Measurements from ENCODE around the gene DISC1.
"Not testable (repeated sequence)": the region's sequence is repeated elsewhere in the genome, so short reads cannot be mapped to it uniquely, and the experiment has no call there.

Gene DISC1

DNA sequence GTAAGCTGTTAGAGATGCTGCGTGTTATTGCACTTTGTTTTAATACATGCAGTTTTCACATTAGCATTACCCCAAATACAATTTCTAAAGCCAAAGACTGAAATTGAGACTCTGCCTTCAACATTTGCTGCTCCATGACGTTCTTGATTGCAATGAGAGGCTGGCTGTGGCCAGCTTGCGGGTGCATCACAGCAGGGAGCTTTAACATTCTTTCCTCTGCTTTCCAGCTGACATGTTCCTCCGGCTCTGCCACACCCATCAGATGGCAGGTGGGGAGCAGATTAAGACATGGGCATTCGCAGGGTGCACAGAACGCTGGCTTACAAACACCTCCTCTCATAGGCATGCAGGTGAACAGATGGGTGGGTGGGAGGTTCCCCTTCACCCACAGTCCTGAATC is 314.1 kb downstream of the DISC1 start:
- Mint-ChIP-seq H3K27me3 (no peaks in the 10 kb centered on the region), H3K36me3 (peaks cover 22% of the 10 kb centered on the region), H3K9me3 (peaks cover 5% of the 10 kb centered on the region), H3K27ac (no peak overlapping the region), H3K4me1 (no peaks in the 10 kb centered on the region), H3K4me3 (no peak overlapping the region)
- no peak for ATAC-seq

DNA sequence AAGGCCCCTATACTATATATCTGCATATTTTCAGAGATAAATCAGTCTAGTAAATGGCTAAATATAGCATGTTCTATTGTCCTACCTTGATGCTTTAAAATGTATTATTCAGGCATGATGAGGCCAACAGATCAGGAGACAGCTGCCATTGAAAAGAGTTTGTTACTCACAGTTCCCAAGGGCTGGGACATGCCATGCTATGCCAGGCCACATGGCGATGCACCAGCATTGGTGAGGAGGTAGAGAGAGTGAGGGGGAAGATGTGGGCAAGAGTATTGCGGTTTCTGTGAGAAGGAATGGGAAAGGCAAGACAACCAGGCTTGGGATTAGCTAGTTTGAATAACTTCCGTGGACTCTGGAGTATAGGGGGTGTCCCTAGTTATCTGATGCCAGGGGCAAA is 316.5 kb downstream of the DISC1 start:
- H3K4me1 Mint-ChIP-seq: no peaks in the 10 kb centered on the region
- ATAC-seq: no peak
- no peaks in the 10 kb centered on the region for H3K27me3 Mint-ChIP-seq
- no peak overlapping the region for H3K4me3 Mint-ChIP-seq
- H3K36me3 Mint-ChIP-seq: peaks cover 17% of the 10 kb centered on the region
- no peak overlapping the region for H3K27ac Mint-ChIP-seq
- H3K9me3 Mint-ChIP-seq: peaks cover 5% of the 10 kb centered on the region

- not testable (repeated sequence) for H3K27ac Mint-ChIP-seq, H3K4me3 Mint-ChIP-seq, H3K9me3 Mint-ChIP-seq, H3K36me3 Mint-ChIP-seq, H3K4me1 Mint-ChIP-seq, ATAC-seq, H3K27me3 Mint-ChIP-seq
Measured at GRCh38 chr1:231948102-231948501, 321.5 kb downstream of the DISC1 start.

GRCh38 chr1:231949277-231950091 is 322.9 kb downstream of the DISC1 start:
- peaks cover 5% of the 10 kb centered on the region for H3K9me3 Mint-ChIP-seq
- no peak overlapping the region for H3K27ac Mint-ChIP-seq
- no peaks in the 10 kb centered on the region for H3K27me3 Mint-ChIP-seq

GRCh38 chr1:231950331-231951128 is 323.9 kb downstream of the DISC1 start:
- no peak overlapping the region for H3K27ac Mint-ChIP-seq
- H3K36me3 Mint-ChIP-seq: no peaks in the 10 kb centered on the region
- no peaks in the 10 kb centered on the region for H3K4me1 Mint-ChIP-seq
- no peaks in the 10 kb centered on the region for H3K27me3 Mint-ChIP-seq
- ATAC-seq: no peak
- H3K4me3 Mint-ChIP-seq: no peak overlapping the region
- peaks cover 3% of the 10 kb centered on the region for H3K9me3 Mint-ChIP-seq

More at GRCh38 chr1:231949277-231950091, 322.9 kb downstream of the DISC1 start:
- Mint-ChIP-seq H3K36me3 (peaks cover 7% of the 10 kb centered on the region), H3K4me3 (no peak overlapping the region), H3K4me1 (no peaks in the 10 kb centered on the region)
- no peak for ATAC-seq

GRCh38 chr1:231951374-231951773 is 324.8 kb downstream of the DISC1 start:
- ATAC-seq: no peak
- H3K27me3 Mint-ChIP-seq: no peaks in the 10 kb centered on the region
- no peaks in the 10 kb centered on the region for H3K4me1 Mint-ChIP-seq
- H3K36me3 Mint-ChIP-seq: no peaks in the 10 kb centered on the region
- no peak overlapping the region for H3K4me3 Mint-ChIP-seq
- no peak overlapping the region for H3K27ac Mint-ChIP-seq
- H3K9me3 Mint-ChIP-seq: peaks cover 2% of the 10 kb centered on the region

DNA sequence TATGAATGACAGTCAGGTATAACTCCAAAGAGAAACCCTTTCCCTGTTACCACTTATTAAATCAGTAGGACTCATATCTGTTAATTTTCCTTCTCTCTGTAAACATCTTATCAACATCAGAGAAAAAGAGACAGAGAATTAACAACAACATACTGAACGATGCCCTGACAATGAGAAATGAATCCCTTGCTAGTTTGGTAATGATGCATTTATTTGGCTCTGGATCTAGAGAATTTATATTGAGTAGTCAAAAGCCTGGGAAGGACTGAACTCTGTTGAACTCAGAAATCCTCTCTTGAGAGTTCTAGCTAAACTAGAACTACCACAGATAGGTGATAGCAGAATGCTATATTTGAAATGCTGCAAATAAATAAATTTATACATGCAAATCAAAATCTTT is 325.6 kb downstream of the DISC1 start:
- no peaks in the 10 kb centered on the region for H3K36me3 Mint-ChIP-seq
- H3K27ac Mint-ChIP-seq: no peak overlapping the region
- ATAC-seq: no peak

GRCh38 chr1:231953660-231954059 is 327.1 kb downstream of the DISC1 start:
- Mint-ChIP-seq H3K27ac (no peak overlapping the region), H3K27me3 (no peaks in the 10 kb centered on the region), H3K4me3 (no peak overlapping the region), H3K36me3 (no peaks in the 10 kb centered on the region), H3K4me1 (no peaks in the 10 kb centered on the region), H3K9me3 (no peaks in the 10 kb centered on the region)
- ATAC-seq: no peak

More for the DNA sequence above, 325.6 kb downstream of the DISC1 start:
- no peaks in the 10 kb centered on the region for H3K27me3 Mint-ChIP-seq
- H3K9me3 Mint-ChIP-seq: peaks cover 2% of the 10 kb centered on the region
- no peak overlapping the region for H3K4me3 Mint-ChIP-seq
- H3K4me1 Mint-ChIP-seq: no peaks in the 10 kb centered on the region

DNA sequence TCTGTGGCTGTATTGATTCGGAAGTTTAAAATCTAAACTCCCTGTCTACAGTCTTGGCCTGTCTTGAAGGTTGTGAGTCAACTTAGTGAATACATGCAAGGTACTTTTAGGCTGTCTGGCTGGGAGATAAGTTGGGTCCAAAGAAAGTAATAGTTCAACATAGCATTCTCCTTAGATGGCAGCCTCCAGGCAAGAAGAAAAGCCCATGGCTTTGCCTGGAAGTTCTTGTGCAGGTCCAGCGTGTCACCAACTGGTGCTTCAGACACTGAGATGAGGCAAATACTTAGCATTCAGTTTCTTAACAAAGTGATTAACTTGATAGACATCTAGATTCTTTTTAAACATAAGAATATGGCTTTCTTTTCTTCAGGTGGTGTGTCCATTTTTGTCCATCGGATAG is 328.2 kb downstream of the DISC1 start:
- Mint-ChIP-seq H3K27ac (no peak overlapping the region), H3K9me3 (no peaks in the 10 kb centered on the region), H3K4me3 (no peak overlapping the region), H3K4me1 (no peaks in the 10 kb centered on the region), H3K27me3 (no peaks in the 10 kb centered on the region), H3K36me3 (no peaks in the 10 kb centered on the region)
- ATAC-seq: no peak

DNA sequence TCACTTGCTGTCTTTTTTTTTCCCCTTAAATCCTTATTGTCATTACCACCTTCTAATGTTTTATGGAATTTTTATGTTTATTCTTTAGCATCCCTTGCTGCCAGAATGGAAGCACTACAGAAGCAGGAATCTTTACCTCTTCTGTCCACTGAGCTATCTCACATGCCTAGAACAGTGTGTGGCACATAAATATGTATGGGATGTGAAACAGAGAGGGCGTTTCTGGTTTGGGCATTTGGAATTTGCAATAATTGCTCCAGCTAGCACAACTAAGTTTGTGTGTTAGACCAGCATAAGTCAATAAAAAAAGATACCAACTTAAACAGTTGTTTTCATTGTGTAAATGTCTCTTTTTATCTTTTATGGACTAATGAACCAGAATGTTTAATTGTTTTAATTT is 330.8 kb downstream of the DISC1 start:
- H3K4me3 Mint-ChIP-seq: no peak overlapping the region
- H3K27me3 Mint-ChIP-seq: no peaks in the 10 kb centered on the region
- H3K4me1 Mint-ChIP-seq: no peaks in the 10 kb centered on the region
- no peaks in the 10 kb centered on the region for H3K36me3 Mint-ChIP-seq
- H3K9me3 Mint-ChIP-seq: no peaks in the 10 kb centered on the region
- ATAC-seq: no peak
- no peak overlapping the region for H3K27ac Mint-ChIP-seq

- Mint-ChIP-seq H3K4me1 (no peaks in the 10 kb centered on the region), H3K27me3 (no peaks in the 10 kb centered on the region), H3K36me3 (no peaks in the 10 kb centered on the region), H3K4me3 (no peak overlapping the region), H3K27ac (no peak overlapping the region), H3K9me3 (no peaks in the 10 kb centered on the region)
- no peak for ATAC-seq
Measured at GRCh38 chr1:231958448-231958847, 331.9 kb downstream of the DISC1 start.

GRCh38 chr1:231959225-231959884 is 332.8 kb downstream of the DISC1 start:
- Mint-ChIP-seq H3K27me3 (no peaks in the 10 kb centered on the region), H3K4me3 (no peak overlapping the region)
- ATAC-seq: no peak

GRCh38 chr1:231961801-231962200 is 335.2 kb downstream of the DISC1 start:
- H3K4me3 Mint-ChIP-seq: not testable (repeated sequence)

More at GRCh38 chr1:231959225-231959884, 332.8 kb downstream of the DISC1 start:
- no peaks in the 10 kb centered on the region for H3K36me3 Mint-ChIP-seq
- H3K4me1 Mint-ChIP-seq: no peaks in the 10 kb centered on the region
- no peaks in the 10 kb centered on the region for H3K9me3 Mint-ChIP-seq
- no peak overlapping the region for H3K27ac Mint-ChIP-seq

DNA sequence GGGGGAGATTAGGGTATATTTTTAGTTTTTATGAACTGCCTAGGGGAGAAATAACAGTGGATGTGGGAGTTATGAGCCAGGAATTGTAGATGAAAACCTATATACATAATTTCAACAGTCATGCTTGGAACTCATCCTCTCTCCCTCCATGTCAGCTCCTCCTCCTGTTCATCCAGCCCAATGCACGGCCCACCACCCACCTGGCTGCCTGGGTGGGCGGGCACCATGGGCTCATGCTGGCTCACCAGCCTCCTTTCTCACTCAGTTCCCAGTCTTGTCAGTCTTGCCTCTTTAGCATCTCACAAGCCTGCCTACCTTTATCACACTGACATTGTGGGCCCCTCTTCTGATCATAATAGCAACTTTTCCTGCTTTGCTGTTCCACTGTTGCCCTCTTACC is 336.0 kb downstream of the DISC1 start:
- H3K27ac Mint-ChIP-seq: no peak overlapping the region
- H3K4me3 Mint-ChIP-seq: no peak overlapping the region
- H3K27me3 Mint-ChIP-seq: no peaks in the 10 kb centered on the region
- no peaks in the 10 kb centered on the region for H3K36me3 Mint-ChIP-seq
- no peak for ATAC-seq
- no peaks in the 10 kb centered on the region for H3K4me1 Mint-ChIP-seq
- H3K9me3 Mint-ChIP-seq: no peaks in the 10 kb centered on the region

More at GRCh38 chr1:231961801-231962200, 335.2 kb downstream of the DISC1 start:
- ATAC-seq, H3K36me3 Mint-ChIP-seq, H3K27me3 Mint-ChIP-seq, H3K4me1 Mint-ChIP-seq, H3K27ac Mint-ChIP-seq, H3K9me3 Mint-ChIP-seq: not testable (repeated sequence)

DNA sequence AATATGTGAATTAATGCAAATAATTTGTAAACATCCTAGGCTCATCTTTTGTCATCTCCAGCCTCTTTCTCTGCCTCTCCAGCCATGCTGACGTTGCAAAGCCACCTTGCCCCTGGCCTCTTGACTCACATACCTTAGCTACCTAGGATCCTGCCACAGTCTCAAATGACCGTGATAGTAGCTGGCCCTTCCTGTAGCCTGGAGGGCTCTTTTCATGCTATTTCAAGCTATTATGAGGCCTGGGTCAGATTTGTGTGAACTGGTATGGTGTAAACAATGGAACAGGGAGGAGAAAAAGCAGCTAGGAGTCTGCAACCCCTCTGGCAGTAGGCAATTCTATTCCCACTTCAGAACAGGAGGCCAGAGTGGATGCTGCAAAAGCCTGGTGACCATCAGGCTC is 337.7 kb downstream of the DISC1 start:
- H3K27me3 Mint-ChIP-seq: no peaks in the 10 kb centered on the region
- H3K27ac Mint-ChIP-seq: no peak overlapping the region
- no peaks in the 10 kb centered on the region for H3K9me3 Mint-ChIP-seq
- ATAC-seq: no peak
- peaks cover 6% of the 10 kb centered on the region for H3K36me3 Mint-ChIP-seq
- H3K4me1 Mint-ChIP-seq: no peaks in the 10 kb centered on the region
- H3K4me3 Mint-ChIP-seq: no peak overlapping the region
